Central memory CD8-positive, alpha-beta T cell (primary cell): ENCODE results near the gene C1QB.

Experiments
- ATAC-seq: fragments of 150-1000 bp; cut with Tn5 transposase; replicated peaks from 2 replicates; pipeline ENCODE4 v1.10.0; 2022; ENCODE audit warnings: mild to moderate bottlenecking, moderate FRiP score, moderate number of reproducible peaks; ENCODE audit not compliant: poor library complexity, severe bottlenecking; ENCODE audit errors: extremely low read depth
- DNase-seq, 2 donors: peaks; one replicate each; pipeline ENCODE4 v3.0.0; 2021; ENCODE audit warnings: low spot score in 2 of 2
- H3K27ac Mint-ChIP-seq: one replicate; pipeline ENCODE4 v1.8.0; 2022; ENCODE audit warnings: low read depth, mild to moderate bottlenecking, moderate library complexity, mixed read lengths
- H3K27me3 Mint-ChIP-seq: one replicate; pipeline ENCODE4 v1.8.0; 2022; ENCODE audit warnings: mixed read lengths
- H3K36me3 Mint-ChIP-seq: one replicate; pipeline ENCODE4 v1.8.0; 2022; ENCODE audit warnings: mild to moderate bottlenecking, moderate library complexity, mixed read lengths; ENCODE audit not compliant: insufficient read depth
- H3K4me1 Mint-ChIP-seq: one replicate; pipeline ENCODE4 v1.8.0; 2022; ENCODE audit warnings: mixed read lengths
- H3K4me3 Mint-ChIP-seq: one replicate; pipeline ENCODE4 v1.8.0; 2022; ENCODE audit warnings: mild to moderate bottlenecking, moderate library complexity, mixed read lengths
- H3K9me3 Mint-ChIP-seq: one replicate; pipeline ENCODE4 v1.8.0; 2022; ENCODE audit warnings: mixed read lengths

Gene C1QB

GRCh38 chr1:22638476-22639234, 14.4 kb upstream of the C1QB start:
- ATAC-seq (no peak), DNase-seq (no peak)
- no peaks in the 10 kb centered on the region for H3K36me3 Mint-ChIP-seq
- peaks cover 29% of the 10 kb centered on the region for H3K27me3 Mint-ChIP-seq
- H3K27ac Mint-ChIP-seq = no peak overlapping the region
- H3K9me3 Mint-ChIP-seq = no peaks in the 10 kb centered on the region
- H3K4me1 Mint-ChIP-seq = no peaks in the 10 kb centered on the region
- no peak overlapping the region for H3K4me3 Mint-ChIP-seq

GRCh38 chr1:22639286-22639685, 13.8 kb upstream of the C1QB start:
- Mint-ChIP-seq H3K4me3 (no peak overlapping the region), H3K27me3 (peaks cover 30% of the 10 kb centered on the region), H3K9me3 (no peaks in the 10 kb centered on the region), H3K27ac (no peak overlapping the region), H3K36me3 (no peaks in the 10 kb centered on the region), H3K4me1 (no peaks in the 10 kb centered on the region)
- DNase-seq (no peak), ATAC-seq (no peak)

- no peaks in the 10 kb centered on the region for H3K36me3 Mint-ChIP-seq
- DNase-seq = no peak
- no peaks in the 10 kb centered on the region for H3K4me1 Mint-ChIP-seq
- peaks cover 49% of the 10 kb centered on the region for H3K27me3 Mint-ChIP-seq
- no peak overlapping the region for H3K4me3 Mint-ChIP-seq
- no peaks in the 10 kb centered on the region for H3K9me3 Mint-ChIP-seq
- no peak for ATAC-seq
- no peak overlapping the region for H3K27ac Mint-ChIP-seq
These were observed 11.8 kb upstream of the C1QB start for GRCh38 chr1:22641247-22641646.

GRCh38 chr1:22641906-22642636, 11.0 kb upstream of the C1QB start:
- ATAC-seq = peak; percentile 54
- no peaks in the 10 kb centered on the region for H3K9me3 Mint-ChIP-seq
- H3K36me3 Mint-ChIP-seq = no peaks in the 10 kb centered on the region
- peaks cover 42% of the 10 kb centered on the region for H3K27me3 Mint-ChIP-seq
- H3K4me1 Mint-ChIP-seq = no peaks in the 10 kb centered on the region
- peak; percentile 43 to 50 for DNase-seq
- H3K4me3 Mint-ChIP-seq = no peak overlapping the region
- no peak overlapping the region for H3K27ac Mint-ChIP-seq

GRCh38 chr1:22643381-22643780, 9.7 kb upstream of the C1QB start, which contains the start of gene C1QC:
Gene C1QC (plus strand): TSS chr1:22643633. CDS start chr1:22644024, 391 bp downstream.
- Mint-ChIP-seq H3K36me3 (no peaks in the 10 kb centered on the region), H3K4me1 (no peaks in the 10 kb centered on the region), H3K9me3 (no peaks in the 10 kb centered on the region), H3K27me3 (peaks cover 41% of the 10 kb centered on the region), H3K4me3 (no peak within 1 kb of the TSS), H3K27ac (no peak within 1 kb of the TSS)
- DNase-seq (no peak), ATAC-seq (no peak)

- no peak overlapping the region for H3K27ac Mint-ChIP-seq
- H3K4me3 Mint-ChIP-seq = no peak overlapping the region
- ATAC-seq (no peak), DNase-seq (no peak)
- no peaks in the 10 kb centered on the region for H3K36me3 Mint-ChIP-seq
- no peaks in the 10 kb centered on the region for H3K9me3 Mint-ChIP-seq
- no peaks in the 10 kb centered on the region for H3K4me1 Mint-ChIP-seq
- H3K27me3 Mint-ChIP-seq = peaks cover 43% of the 10 kb centered on the region
These were observed 9.1 kb upstream of the C1QB start for GRCh38 chr1:22643928-22644327.

GRCh38 chr1:22645931-22646330, 7.1 kb upstream of the C1QB start:
- Mint-ChIP-seq H3K27ac (no peak overlapping the region), H3K4me3 (no peak overlapping the region), H3K27me3 (peaks cover 49% of the 10 kb centered on the region), H3K36me3 (no peaks in the 10 kb centered on the region), H3K9me3 (no peaks in the 10 kb centered on the region), H3K4me1 (no peaks in the 10 kb centered on the region)
- no peak for DNase-seq
- ATAC-seq = no peak

GRCh38 chr1:22646384-22646783, 6.7 kb upstream of the C1QB start:
- H3K27me3 Mint-ChIP-seq = peaks cover 53% of the 10 kb centered on the region
- no peak overlapping the region for H3K4me3 Mint-ChIP-seq
- no peaks in the 10 kb centered on the region for H3K4me1 Mint-ChIP-seq
- DNase-seq (no peak), ATAC-seq (no peak)
- H3K9me3 Mint-ChIP-seq = no peaks in the 10 kb centered on the region
- H3K27ac Mint-ChIP-seq = no peak overlapping the region
- no peaks in the 10 kb centered on the region for H3K36me3 Mint-ChIP-seq

- no peak overlapping the region for H3K27ac Mint-ChIP-seq
- DNase-seq (no peak), ATAC-seq (no peak)
- no peaks in the 10 kb centered on the region for H3K9me3 Mint-ChIP-seq
- peaks cover 53% of the 10 kb centered on the region for H3K27me3 Mint-ChIP-seq
- peaks cover 1% of the 10 kb centered on the region for H3K36me3 Mint-ChIP-seq
- no peak overlapping the region for H3K4me3 Mint-ChIP-seq
- no peaks in the 10 kb centered on the region for H3K4me1 Mint-ChIP-seq
These were observed 2.8 kb upstream of the C1QB start for GRCh38 chr1:22650089-22650693.

- DNase-seq (no peak), ATAC-seq (no peak)
- Mint-ChIP-seq H3K4me3 (no peak overlapping the region), H3K27me3 (peaks cover 43% of the 10 kb centered on the region), H3K36me3 (peaks cover 1% of the 10 kb centered on the region), H3K4me1 (no peaks in the 10 kb centered on the region), H3K9me3 (no peaks in the 10 kb centered on the region), H3K27ac (no peak overlapping the region)
These were observed 837 bp upstream of the C1QB start for GRCh38 chr1:22651941-22652856.

GRCh38 chr1:22654692-22655091, 1.7 kb downstream of the C1QB start:
- ATAC-seq = no peak
- H3K27ac Mint-ChIP-seq = no peak overlapping the region
- no peaks in the 10 kb centered on the region for H3K9me3 Mint-ChIP-seq
- peaks cover 33% of the 10 kb centered on the region for H3K27me3 Mint-ChIP-seq
- peaks cover 3% of the 10 kb centered on the region for H3K36me3 Mint-ChIP-seq
- DNase-seq = no peak
- no peaks in the 10 kb centered on the region for H3K4me1 Mint-ChIP-seq
- H3K4me3 Mint-ChIP-seq = no peak overlapping the region
